GM18507 (cell line): Measurements from ENCODE around the gene CNOT10.
"Not testable (repeated sequence)": the region's sequence is repeated elsewhere in the genome, so short reads cannot be mapped to it uniquely, and the experiment has no call there.

Experiments
- DNase-seq: peaks from one replicate; pipeline ENCODE4 v3.0.0; 2011; ENCODE audit warnings: low read depth; ENCODE audit not compliant: insufficient read length; ENCODE audit errors: extremely low spot score
- FAIRE-seq: peaks from 2 replicates; lab custom pipeline; 2011; peaks lifted over from hg19 to GRCh38; lab: Jason Lieb, UNC

The CNOT10 gene

DNA sequence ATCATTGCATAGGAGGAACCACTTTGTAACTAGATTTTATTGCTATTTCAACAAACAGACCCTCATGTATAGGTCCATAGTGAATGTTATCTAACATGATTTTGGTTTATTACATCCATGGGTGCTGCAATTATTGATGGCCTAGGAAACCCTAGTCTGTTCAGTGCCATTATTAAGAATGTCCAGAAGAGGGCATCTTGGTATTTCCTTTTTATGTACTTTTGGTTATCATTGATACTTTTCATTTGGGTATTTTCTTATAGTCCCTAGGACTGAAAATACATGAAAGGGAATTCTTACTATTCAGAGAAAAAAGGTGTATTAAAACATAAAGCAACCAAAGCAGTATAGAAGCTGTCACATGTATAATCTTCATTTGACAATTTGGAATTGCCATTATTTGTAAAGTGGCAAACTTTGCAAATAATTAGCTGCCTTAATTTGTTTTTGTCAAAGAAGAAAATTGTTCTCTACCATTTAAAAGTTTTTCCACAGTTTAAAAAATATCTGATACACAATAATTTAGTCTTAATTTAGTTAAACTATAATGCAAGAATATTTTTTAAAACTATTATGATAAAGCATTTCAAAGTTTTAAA, 48.7 kb downstream of the CNOT10 start:
- FAIRE-seq = peak; percentile 65
- peak; percentile 12 for DNase-seq

DNA sequence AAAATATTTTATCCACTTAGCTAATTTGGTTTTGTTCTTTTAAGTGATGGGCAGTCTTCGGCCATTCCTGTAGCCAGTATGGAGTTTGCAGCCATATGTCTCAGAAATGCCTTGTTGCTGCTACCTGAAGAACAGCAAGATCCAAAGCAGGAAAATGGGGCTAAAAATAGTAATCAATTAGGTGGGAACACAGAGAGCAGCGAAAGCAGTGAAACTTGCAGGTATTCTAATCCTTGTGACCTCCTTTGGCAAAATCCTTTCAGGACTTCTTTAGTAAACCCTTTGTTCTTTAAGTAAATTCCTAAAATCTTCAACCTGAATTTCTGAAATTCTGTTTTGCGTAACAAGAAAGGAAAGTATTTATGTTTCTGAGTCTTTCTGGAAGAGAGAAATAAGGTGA, 49.8 kb downstream of the CNOT10 start:
- no peak for DNase-seq
- no peak for FAIRE-seq

DNA sequence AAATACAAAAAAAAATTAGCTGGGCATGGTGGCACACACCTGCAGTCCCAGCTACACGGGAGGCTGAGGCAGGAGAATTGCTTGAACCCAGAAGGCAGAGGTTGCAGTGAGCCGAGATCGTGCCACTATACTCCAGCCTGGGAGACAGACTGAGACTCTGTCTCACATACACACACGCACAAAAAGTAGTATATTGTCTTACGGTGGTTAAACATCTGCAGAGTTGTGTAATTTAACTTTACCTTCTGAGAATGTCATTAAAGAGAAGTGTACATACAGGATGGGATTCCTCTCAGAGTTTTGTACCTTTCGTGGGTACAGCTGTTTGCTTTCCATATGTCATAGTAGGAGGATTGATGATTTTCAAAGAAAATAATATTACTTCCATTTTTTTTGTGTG, 58.5 kb downstream of the CNOT10 start:
- not testable (repeated sequence) for DNase-seq, FAIRE-seq

DNA sequence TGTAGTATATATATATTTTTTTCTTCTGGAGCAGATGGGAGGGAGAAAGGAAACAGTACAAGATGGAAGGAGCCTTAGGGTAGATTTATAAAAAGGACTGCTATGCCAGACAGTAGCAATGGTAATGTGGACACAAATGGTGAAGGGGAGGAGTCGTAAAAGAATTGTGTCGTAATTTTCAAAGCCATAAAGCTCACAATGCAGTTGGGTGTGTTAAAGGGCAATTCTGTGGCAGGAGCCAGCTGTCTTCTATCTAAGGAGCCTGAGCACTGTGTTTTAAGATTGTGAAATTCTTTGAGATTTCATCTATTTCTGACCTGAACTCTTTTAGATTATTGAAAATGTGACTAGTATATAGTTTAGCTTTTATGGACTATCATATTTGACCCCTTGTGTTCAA, 58.9 kb downstream of the CNOT10 start:
- FAIRE-seq (no peak), DNase-seq (no peak)

DNA sequence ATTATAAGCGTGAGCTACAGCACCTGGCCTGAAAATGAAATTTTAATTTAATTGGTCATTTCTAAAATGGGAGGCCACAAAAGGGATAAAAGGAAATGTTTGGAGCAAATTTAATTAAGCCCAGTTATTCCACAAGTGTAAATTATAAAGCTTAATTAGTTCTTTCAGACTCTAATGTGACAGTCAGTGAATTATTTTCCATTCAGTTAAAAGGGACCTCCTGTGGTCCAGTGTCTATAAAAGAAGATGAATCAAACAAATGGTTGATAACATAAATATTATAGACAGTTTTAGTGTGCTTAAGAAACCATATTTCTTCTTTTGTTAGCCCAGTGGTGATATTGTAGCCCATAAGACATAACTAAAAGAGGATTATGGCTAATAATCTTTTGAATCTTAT, 66.4 kb downstream of the CNOT10 start:
- FAIRE-seq = no peak
- DNase-seq = no peak

DNA sequence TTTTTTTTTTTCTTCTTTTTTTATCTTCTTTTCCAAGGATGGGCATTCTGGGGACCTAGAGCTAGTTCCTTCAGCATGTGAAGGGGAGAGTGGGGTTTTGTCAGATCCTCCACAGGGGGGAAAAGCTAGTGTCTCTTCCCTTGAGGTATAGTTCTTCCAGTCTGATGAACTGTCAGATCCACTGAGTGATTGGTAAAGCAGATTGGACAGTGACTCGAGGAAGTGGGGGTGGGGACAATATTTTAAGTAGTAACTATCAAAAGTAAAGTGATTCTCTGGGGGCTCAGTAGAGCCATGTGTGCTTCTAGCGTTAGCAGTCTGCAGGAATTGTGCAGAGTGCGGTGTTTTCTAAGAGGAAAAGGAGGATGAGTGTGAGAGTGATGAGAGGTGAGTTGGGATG, 70.8 kb downstream of the CNOT10 start:
- FAIRE-seq = no peak

DNA sequence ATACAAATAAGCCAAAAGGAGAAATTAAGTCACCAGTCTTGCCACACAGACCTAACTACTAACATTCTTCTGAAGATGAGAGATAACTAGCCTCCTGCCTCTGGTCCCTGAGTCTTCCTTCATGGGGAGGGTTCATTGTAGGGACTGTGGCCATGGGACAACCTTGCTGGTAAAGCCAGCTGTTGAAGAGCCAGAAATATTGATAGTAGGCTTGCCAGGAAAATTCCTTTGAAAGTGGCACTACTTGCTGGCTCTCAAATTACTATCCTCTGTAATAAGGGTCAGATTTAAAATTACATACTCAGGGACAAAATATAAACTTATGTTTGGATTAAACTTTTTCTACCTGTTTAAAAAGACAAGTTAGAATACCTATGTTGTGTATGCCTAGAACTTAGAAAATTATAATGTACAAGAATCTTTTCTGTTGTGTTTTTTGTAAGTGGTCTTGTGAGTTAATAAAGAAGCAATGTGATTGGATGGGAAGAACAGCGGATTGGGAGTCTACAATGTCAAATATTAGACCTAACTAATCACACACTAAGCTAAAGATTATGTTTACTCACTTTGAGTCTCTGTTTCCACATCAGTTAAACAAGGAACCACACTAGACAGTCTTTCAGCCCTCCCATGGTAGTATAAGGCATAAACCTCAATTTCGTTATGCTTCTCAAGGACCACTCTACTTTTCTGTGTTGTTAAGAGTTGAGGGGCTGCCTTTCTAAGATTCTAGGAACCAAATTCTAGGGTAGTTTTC, 72.8 kb downstream of the CNOT10 start:
- FAIRE-seq (no peak), DNase-seq (no peak)

More for the DNA sequence above, 70.8 kb downstream of the CNOT10 start:
- no peak for DNase-seq

DNA sequence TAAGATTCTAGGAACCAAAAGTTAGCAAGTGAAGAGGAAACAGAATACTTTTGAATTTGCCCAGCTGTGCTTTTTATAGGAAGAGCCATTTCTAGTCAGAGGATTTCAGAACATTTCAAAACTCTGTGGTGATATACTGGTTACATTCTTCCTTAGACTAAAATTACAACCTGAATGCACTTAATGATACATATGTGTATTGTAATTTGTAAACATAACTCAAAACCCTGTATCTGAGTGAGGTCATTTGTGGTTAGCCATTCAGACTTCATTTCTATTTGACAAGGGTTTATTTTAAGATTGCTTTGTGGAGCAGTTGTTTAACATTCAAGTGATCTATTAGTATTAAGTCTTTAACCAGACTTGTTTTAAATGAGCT, 73.4 kb downstream of the CNOT10 start:
- no peak for FAIRE-seq
- no peak for DNase-seq

DNA sequence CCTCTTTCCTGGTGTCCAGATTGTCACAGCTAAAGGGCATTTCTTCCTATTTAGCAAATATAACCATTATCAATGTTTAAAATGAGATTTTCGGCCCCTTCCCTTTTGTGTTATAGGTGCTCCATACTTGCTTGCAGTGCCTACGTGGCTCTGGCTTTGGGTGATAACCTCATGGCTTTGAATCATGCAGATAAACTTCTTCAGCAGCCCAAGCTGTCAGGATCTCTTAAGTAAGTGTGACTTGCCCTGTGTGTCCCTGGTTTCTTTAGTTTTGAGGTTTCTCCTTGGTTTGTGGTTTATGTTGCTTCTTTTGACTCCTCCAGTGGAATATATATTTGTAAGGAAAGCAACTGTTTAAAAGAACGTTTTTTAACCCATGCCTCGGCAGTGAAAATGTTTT, 74.4 kb downstream of the CNOT10 start:
- FAIRE-seq (no peak), DNase-seq (no peak)

DNA sequence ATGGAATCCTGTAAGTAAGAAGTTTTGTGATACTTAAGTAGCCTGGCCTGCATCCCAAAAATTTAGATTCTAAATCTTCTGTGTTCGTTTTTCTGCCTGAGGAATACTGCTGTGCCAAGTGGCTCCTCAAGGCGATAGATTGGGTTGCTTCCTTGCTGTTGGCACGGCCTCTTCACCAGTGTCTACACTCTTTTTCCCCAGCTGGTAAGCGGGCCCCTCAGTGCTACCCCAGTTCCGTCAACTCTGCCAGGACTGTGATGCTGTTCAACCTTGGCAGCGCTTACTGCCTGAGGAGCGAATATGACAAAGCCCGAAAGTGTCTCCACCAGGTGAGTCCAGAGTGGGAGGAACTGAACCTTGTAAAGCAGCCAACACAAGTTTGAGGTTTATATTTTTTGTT, 79.5 kb downstream of the CNOT10 start:
- DNase-seq = no peak
- FAIRE-seq = no peak

DNA sequence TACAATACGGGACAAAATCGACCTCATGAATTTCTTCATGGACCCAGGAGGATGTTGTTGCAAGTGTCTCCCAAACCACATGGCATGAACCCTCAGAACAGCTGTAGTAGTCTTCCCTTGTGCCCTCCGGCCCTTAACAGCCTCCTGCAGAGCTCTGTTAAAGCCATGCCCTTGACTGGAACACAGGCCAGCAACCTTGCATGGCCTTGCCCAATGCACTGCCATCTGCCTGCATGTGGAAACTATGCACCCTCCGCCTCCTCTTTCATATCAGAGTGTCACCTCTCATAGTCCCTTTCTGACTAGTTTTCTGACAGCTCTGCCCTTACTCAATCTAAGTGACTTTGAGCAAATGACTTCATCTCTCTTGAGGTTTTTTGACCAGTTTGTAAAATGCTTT, 93.4 kb downstream of the CNOT10 start:
- FAIRE-seq = no peak

DNA sequence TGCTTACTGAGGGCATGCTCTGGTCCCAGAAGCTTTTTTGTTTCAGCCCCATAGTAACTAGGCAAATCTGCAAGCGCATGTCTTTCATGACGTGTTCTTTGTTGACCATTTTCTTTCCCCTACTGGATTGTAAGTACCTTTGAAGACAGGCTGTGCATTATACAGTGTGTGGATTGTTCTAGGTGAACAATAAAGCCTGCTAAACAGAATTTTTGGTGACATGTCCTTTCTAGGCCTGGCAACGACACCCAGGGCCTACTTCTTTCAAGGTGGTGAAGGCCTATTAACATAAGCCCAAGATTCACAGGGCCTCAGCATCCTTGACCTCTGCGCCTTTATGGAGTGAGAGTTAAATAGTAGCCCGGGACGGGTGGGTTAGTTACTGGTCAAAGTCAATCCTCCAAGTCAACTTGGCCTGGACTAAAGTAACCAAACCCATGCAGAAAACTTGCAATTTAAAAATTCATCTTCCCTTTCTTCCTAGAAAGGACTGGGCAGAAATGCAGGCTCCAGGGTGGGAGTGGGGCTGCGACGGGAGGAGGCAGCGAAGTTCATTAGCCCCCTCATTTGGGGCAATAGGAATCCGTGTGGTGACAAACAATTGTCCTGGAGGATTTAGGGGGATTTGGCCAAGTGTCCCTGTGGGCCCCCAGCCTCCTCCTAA, 95.2 kb downstream of the CNOT10 start:
- no peak for DNase-seq

More for the DNA sequence above, 93.4 kb downstream of the CNOT10 start:
- DNase-seq = no peak

DNA sequence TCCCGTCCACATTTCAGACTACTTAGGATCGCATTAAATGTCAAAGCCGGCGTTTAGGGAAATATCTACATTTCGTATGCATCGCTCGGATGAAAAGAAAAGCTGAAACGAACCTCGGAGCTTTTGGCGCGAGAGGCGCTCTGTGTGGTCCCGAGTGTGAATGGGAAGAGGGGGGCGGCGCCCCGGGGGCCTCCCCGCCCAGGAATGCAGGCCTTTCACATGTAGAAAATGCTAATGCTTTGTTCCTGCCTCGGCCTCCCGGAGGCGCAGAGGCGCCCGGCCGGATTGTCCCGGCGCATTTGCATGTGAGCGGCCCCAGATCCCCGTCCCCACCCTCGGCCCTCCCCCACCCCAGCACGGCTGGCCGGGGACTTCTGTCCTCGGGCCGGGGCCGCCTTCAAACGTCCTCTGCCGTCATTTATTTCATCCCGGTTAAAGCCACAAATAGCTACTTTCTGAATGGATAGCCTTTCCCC, 95.8 kb downstream of the CNOT10 start:
- FAIRE-seq (no peak), DNase-seq (no peak)

More for the DNA sequence above, 95.2 kb downstream of the CNOT10 start:
- no peak for FAIRE-seq

DNA sequence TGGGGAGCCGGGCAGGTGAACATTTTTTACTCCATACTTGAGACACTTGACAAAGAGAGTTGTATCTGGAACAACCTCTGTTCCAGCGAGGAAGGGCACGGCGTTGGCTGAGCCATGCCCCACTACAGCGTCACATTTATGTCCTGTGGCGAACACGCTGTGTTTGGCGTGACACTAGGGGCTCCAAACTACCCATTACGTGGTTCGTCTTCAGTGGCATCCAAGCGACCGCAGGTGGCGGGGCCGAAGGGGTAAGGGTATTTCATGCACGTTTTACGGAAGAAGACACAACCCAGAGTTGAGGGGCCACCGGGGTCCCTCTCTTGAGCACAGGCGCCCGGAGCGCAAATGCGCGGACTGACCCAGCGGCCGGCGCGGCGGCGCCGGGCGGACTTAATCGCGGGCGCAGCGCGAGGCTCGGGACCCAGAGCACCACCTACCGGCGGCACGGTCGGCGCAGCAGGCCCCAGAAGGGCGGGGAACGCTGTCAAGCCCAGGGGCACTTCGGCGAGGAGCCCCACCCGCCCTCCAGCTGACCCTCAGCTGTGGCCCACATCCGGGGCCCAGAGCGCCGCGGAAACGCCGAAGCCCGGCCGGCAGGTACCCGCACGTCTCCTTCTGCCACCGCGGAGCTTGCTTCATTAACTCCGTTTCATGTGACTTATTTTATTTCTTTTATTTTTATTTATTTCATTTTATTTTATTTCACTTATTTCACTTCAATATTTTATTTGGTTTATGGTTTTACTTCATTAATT, 96.4 kb downstream of the CNOT10 start:
- peak; percentile 69 for FAIRE-seq
- DNase-seq = peak; percentile 70

DNA sequence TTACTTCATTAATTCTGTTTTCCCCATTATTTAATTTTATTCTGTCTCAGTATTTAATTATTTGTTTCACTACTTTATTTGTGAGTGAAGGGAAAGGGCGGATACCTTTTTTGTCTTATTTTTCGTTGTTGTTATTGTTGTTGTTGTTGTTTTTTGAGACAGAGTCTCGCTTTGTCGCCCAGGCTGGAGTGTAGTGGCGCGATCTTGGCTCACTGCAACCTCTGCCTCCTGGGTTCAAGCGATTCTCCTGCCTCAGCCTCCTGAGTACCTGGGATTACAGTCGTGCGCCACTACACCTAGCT, 96.9 kb downstream of the CNOT10 start:
- DNase-seq, FAIRE-seq: not testable (repeated sequence)

DNA sequence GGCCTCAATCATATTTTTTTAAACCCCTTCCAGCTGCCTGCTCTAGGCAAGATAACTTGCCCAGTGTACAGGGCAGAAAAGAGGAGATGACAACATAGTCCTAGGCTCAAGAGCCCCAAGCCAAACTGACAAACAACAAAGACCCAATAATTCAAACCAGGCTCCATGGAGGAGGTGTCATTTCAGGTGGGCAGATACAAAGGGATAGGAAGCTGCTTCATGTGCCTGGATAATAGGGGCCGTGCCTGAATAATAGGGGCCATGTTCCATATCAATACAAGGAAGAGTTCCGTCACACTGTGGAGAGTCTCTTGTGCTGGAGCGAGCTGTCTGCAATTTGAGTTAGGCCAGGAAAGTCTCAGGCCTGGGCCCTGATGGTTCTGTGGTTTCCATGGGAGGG, 97.4 kb downstream of the CNOT10 start:
- no peak for FAIRE-seq
- no peak for DNase-seq

DNA sequence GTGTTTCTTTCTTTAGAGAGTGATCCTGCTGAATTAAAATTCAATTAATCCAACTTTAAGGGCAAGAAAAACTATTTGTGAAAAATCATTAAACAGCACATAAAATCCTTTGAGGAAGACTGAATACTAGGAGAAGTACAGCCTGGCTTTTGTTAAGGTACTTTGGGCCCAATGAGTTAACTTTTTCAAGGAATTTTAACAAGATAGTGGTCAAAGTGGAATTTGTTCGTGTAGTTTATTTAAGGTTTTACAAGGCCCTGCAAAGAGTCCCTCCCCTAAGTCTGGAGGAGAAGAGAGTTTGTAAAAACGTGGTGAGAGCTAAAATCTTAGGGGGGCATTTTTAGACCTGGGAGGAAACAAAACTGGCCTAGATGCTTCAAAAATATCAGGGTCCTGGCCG, 106.8 kb downstream of the CNOT10 start:
- no peak for DNase-seq
- no peak for FAIRE-seq

DNA sequence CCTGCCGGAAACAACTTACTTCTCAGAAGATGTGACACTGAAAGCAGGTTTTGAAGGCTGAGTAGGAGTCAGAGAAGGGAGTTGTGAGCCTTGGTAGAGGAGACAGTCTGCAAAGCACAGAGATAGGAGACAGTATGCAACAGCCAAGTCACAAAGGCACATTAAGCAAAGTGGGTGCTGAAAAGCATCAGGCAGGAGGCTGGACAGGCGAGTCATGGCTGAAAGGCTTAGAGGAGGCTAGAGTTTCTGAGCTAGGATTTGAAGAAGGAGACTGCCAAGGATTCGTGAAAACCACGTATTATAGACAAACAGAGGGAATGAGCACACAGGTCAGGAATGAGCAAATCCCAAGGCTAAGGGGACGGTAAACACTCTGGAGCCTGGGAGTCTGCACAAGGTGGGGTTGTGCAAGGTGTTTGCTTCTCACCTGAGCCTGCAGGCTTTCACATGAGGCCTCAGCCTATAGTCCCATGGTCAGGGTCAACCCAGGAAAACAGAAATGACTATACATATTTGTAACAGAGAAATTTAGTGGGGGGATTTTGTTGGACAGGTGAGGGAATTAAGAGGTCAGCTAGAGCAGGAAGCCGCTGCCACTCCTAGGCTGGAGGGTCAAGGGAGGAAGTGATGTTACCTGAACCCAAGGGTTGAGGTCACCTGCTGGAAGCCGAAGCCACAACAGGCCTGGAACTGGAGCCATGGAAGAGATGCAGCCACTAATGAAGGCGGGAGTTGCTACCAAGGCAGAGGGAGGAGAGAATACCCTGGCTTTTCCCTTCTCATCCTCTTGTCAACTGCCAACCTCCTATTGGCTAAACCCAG, 109.7 kb downstream of the CNOT10 start:
- DNase-seq (no peak), FAIRE-seq (no peak)

DNA sequence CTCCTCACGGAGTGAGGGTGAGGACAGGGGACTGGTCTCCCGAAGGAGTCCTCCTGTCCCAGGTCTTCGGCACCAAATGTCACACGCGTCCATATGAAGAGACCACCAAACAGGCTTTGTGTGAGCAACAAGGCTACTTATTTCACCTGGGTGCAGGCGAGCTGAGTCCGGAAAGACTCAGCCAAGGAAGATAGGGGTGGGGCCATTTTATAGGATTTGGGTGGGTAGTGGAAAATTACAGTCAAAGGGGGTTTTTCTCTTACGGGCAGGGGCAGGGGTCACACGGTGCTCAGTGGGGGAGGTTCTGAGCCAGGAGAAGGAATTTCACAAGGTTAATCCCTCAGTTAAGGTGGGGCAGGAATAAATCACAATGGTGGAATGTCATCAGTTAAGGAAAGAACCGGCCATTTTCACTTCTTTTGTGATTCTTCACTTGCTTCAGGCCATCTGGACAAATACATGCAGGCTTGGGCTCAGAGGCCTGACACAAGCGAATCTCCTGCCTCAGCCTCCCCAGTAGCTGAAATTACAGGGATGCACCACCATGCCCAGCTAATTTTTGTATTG, 111.5 kb downstream of the CNOT10 start:
- not testable (repeated sequence) for FAIRE-seq, DNase-seq
